Tibial nerve (tissue), 4 donors: ENCODE data around the gene TLE3. TPM values are rescaled to one million over a fixed set of nuclear protein-coding genes. Genes with fewer than 3 reads are reported as not detected.
"Not testable (repeated sequence)": the region's sequence is repeated elsewhere in the genome, so short reads cannot be mapped to it uniquely, and the experiment has no call there.

Source experiments
- DNase-seq, 2 donors: peaks; one replicate each; pipeline ENCODE4 v3.0.0-alpha.2; 2019; ENCODE audit warnings: low spot score in 2 of 2
- H3K27ac ChIP-seq, 4 donors: fragments of 200-600 bp; sonication (generic) in 3 of 4; one replicate each; pipeline ENCODE4 v1.5.1; 2017 to 2019; ENCODE audit warnings: mild to moderate bottlenecking in 1 of 4
- H3K27me3 ChIP-seq, 2 donors: fragments of 200-600 bp; sonication (generic) in 1 of 2; one replicate each; pipeline versions ENCODE4 v1.5.1 to v1.6.0; 2017 to 2019
- H3K36me3 ChIP-seq, 3 donors: fragments of 200-600 bp; sonication (generic); one replicate each; pipeline ENCODE4 v1.5.1; 2018 to 2019
- H3K4me1 ChIP-seq, 4 donors: fragments of 200-600 bp; sonication (generic) in 3 of 4; one replicate each; pipeline ENCODE4 v1.5.1; 2017 to 2019
- H3K4me3 ChIP-seq, 4 donors: fragments of 200-600 bp; sonication (generic) in 3 of 4; one replicate each; pipeline ENCODE4 v1.5.1; 2017 to 2019; ENCODE audit warnings: mild to moderate bottlenecking in 1 of 4, moderate library complexity in 1 of 4
- H3K9me3 ChIP-seq, 4 donors: fragments of 200-600 bp; sonication (generic) in 3 of 4; one replicate each; pipeline ENCODE4 v1.5.1; 2017 to 2019
- CTCF ChIP-seq, 5 experiments: fragments of 200-600 bp in 3 of 5; fragments of 450-650 bp in 2 of 5; sonication (generic) in 3 of 5; IDR thresholded peaks; one replicate each; pipeline ENCODE4 v1.5.1; 2016 to 2019; ENCODE audit warnings: antibody characterized with exemption in 5 of 5, mild to moderate bottlenecking in 3 of 5, moderate library complexity in 2 of 5
- EP300 ChIP-seq, 2 donors: sonication (generic); formaldehyde crosslinking; IDR thresholded peaks; one replicate each; pipeline ENCODE4 v1.6.1; 2017; ENCODE audit warnings: antibody characterized with exemption in 2 of 2, mild to moderate bottlenecking in 1 of 2
- POLR2A ChIP-seq, 2 donors: fragments of 450-650 bp; IDR thresholded peaks; one replicate each; pipeline ENCODE4 v1.6.1; 2017; ENCODE audit warnings: antibody characterized with exemption in 2 of 2, mild to moderate bottlenecking in 2 of 2, moderate library complexity in 2 of 2
- WGBS, 2 donors: methylation state at CpG; one replicate each; pipeline ENCODE4 v1.1.5; 2018; 5-methylcytosine and 5-hydroxymethylcytosine counted together
- total RNA-seq, 4 donors: library from RNA; depleted of rRNA; stranded (reverse); fragments of >200 nt; gene quantifications; one replicate each; pipeline ENCODE4 v1.1.0, GENCODE V29; 2016

Gene TLE3
- total RNA-seq, 4 donors from 2014 or later, result 62.4 to 91.6 (median 76.9) TPM

GRCh38 chr15:70116317-70116716 lies 18.6 kb upstream of the TLE3 start:
- Histone ChIP-seq H3K27me3 (no peaks in the 10 kb centered on the region), H3K36me3 (no peaks in the 10 kb centered on the region), H3K4me1 (peaks cover 0 to 18% (median 8%) of the 10 kb centered on the region in 4 donors), H3K4me3 (no peak overlapping the region), H3K27ac (no peak overlapping the region), H3K9me3 (no peaks in the 10 kb centered on the region)
- whole genome bisulfite sequencing, 2 donors, result 76 to 94% methylated on average over 3 of the region's 3 CpGs
- TF ChIP-seq POLR2A (IDR thresholded peaks at IDR 0.05) (no peak), CTCF (IDR thresholded peaks at IDR 0.05) (no peak), EP300 (IDR thresholded peaks at IDR 0.05) (no peak)
- no peak for DNase-seq

- H3K4me1 ChIP-seq, result peaks cover 0 to 23% (median 11%) of the 10 kb centered on the region in 4 donors
- no peaks in the 10 kb centered on the region for H3K36me3 ChIP-seq
- 65 to 67% methylated on average over 3 of the region's 3 CpGs for WGBS, 2 donors
- H3K27me3 ChIP-seq, result no peaks in the 10 kb centered on the region
- no peak for DNase-seq
- H3K27ac ChIP-seq, result no peak overlapping the region
- TF ChIP-seq POLR2A (IDR thresholded peaks at IDR 0.05) (no peak), EP300 (IDR thresholded peaks at IDR 0.05) (no peak), CTCF (IDR thresholded peaks at IDR 0.05) (no peak)
- H3K9me3 ChIP-seq, result no peaks in the 10 kb centered on the region
- H3K4me3 ChIP-seq, result no peak overlapping the region
Measured at GRCh38 chr15:70114221-70114620, 16.5 kb upstream of the TLE3 start.

- Histone ChIP-seq H3K36me3 (no peaks in the 10 kb centered on the region), H3K9me3 (no peaks in the 10 kb centered on the region), H3K4me3 (no peak overlapping the region), H3K27ac (no peak overlapping the region), H3K4me1 (peaks cover 0 to 23% (median 11%) of the 10 kb centered on the region in 4 donors), H3K27me3 (no peaks in the 10 kb centered on the region)
- no peak for DNase-seq
- 70 to 71% methylated on average over 7 of the region's 7 CpGs for WGBS, 2 donors
- TF ChIP-seq EP300 (IDR thresholded peaks at IDR 0.05), result peak in 1 of 2 donors; percentile 60
- no peak for TF ChIP-seq POLR2A (IDR thresholded peaks at IDR 0.05)
- TF ChIP-seq CTCF (IDR thresholded peaks at IDR 0.05), result no peak
Measured at GRCh38 chr15:70113304-70113700, 15.6 kb upstream of the TLE3 start.

- H3K36me3 ChIP-seq, H3K4me3 ChIP-seq, H3K27me3 ChIP-seq, DNase-seq, H3K27ac ChIP-seq, H3K9me3 ChIP-seq: not testable (repeated sequence)
- WGBS, 2 donors, result 90 to 92% methylated on average over 6 to 7 of the region's 9 CpGs
- H3K4me1 ChIP-seq, result peaks cover 0 to 23% (median 11%) of the 10 kb centered on the region in 4 donors
Measured at GRCh38 chr15:70112572-70113303, 15.0 kb upstream of the TLE3 start.

GRCh38 chr15:70112074-70112395 lies 14.3 kb upstream of the TLE3 start:
- no peaks in the 10 kb centered on the region for H3K27me3 ChIP-seq
- H3K27ac ChIP-seq, result peak overlapping the region; percentile 69 to 89 (median 82)
- H3K4me3 ChIP-seq, result no peak overlapping the region
- WGBS, 2 donors, result 17 to 36% methylated on average over 3 of the region's 4 CpGs
- H3K4me1 ChIP-seq, result peaks cover 0 to 23% (median 11%) of the 10 kb centered on the region in 4 donors
- TF ChIP-seq POLR2A (IDR thresholded peaks at IDR 0.05) (no peak), EP300 (IDR thresholded peaks at IDR 0.05) (no peak), CTCF (IDR thresholded peaks at IDR 0.05) (no peak)
- no peak for DNase-seq
- no peaks in the 10 kb centered on the region for H3K9me3 ChIP-seq
- H3K36me3 ChIP-seq, result no peaks in the 10 kb centered on the region
